K562 (cell line): ENCODE results near the gene NEMP2. TPM values are rescaled to one million over a fixed set of nuclear protein-coding genes. Genes with fewer than 3 reads are reported as not detected.

Experiments used
- CTCFL ChIP-seq: IDR thresholded peaks from 2 replicates; pipeline ENCODE4 v1.6.1; 2011; ENCODE audit warnings: borderline replicate concordance, low read depth, mild to moderate bottlenecking, moderate library complexity, low read length; ENCODE audit not compliant: insufficient read depth, poor library complexity, severe bottlenecking
- DACH1 ChIP-seq: fragments of 450-650 bp; IDR thresholded peaks from 2 replicates; pipeline ENCODE4 v1.6.1; 2018; ENCODE audit not compliant: partially characterized antibody
- ESRRB ChIP-seq: fragments of 250-450 bp; sonication (Bioruptor Pico); IDR thresholded peaks from 2 replicates; pipeline ENCODE4 v1.5.0; 2020; ENCODE audit warnings: mild to moderate bottlenecking, moderate library complexity, borderline replicate concordance
- FOXJ3 ChIP-seq: sonication (generic); formaldehyde crosslinking; IDR thresholded peaks from 2 replicates; pipeline ENCODE4 v1.4.0; 2020; ENCODE audit warnings: mild to moderate bottlenecking, missing genetic modification reagents
- GABPB1 ChIP-seq: sonication (generic); formaldehyde crosslinking; IDR thresholded peaks from 2 replicates; pipeline ENCODE4 v1.8.0; 2022; ENCODE audit warnings: mild to moderate bottlenecking, missing genetic modification reagents
- HDAC3 ChIP-seq: fragments of 450-650 bp; IDR thresholded peaks from 2 replicates; pipeline ENCODE4 v1.6.1; 2018; ENCODE audit warnings: borderline replicate concordance, mild to moderate bottlenecking, moderate library complexity; ENCODE audit not compliant: partially characterized antibody
- JUND ChIP-seq, 2 experiments: IDR thresholded peaks; 2 replicates in 1 of 2; 3 replicates in 1 of 2; pipeline ENCODE4 v1.6.1; 2011; ENCODE audit warnings: borderline replicate concordance in 2 of 2, low read depth in 2 of 2, low read length in 2 of 2, improper control_type of control experiment in 1 of 2, missing biosample characterization in 1 of 2, missing genetic modification characterization in 1 of 2, missing genetic modification reagents in 1 of 2
- PCBP1 ChIP-seq: fragments of 200-400 bp; formaldehyde crosslinking; IDR thresholded peaks from 2 replicates; pipeline ENCODE4 v1.6.1; 2018; ENCODE audit warnings: mild to moderate bottlenecking, low read depth, low read length; ENCODE audit not compliant: poor library complexity, severe bottlenecking
- SRSF7 ChIP-seq: fragments of 200-400 bp; formaldehyde crosslinking; optimal IDR thresholded peaks from 2 replicates; pipeline ENCODE3; 2017; ENCODE audit warnings: mild to moderate bottlenecking, low read depth, low read length
- SUPT5H ChIP-seq: fragments of 450-650 bp; IDR thresholded peaks from 2 replicates; pipeline ENCODE4 v1.6.1; 2016
- TEAD4 ChIP-seq, 2 experiments: sonication (generic) in 1 of 2; formaldehyde crosslinking in 1 of 2; IDR thresholded peaks; 2 replicates each; pipeline versions ENCODE4 v1.6.1 to v1.8.0; 2012 to 2022; ENCODE audit warnings: borderline replicate concordance in 1 of 2, inconsistent platforms in 1 of 2, low read length in 1 of 2, mild to moderate bottlenecking in 1 of 2, missing genetic modification reagents in 1 of 2
- TRIM25 ChIP-seq: fragments of 450-650 bp; IDR thresholded peaks from 2 replicates; pipeline ENCODE4 v1.7.0; 2016; ENCODE audit warnings: borderline replicate concordance
- WHSC1 ChIP-seq: IDR thresholded peaks from one replicate; pipeline ENCODE4 v1.6.1; 2012; ENCODE audit warnings: low read length, control low read depth, inconsistent platforms
- ZBTB5 ChIP-seq: fragments of 450-650 bp; IDR thresholded peaks from 2 replicates; pipeline ENCODE4 v1.6.1; 2017; ENCODE audit warnings: antibody characterized with exemption
- ZFP30 ChIP-seq: fragments of 250-450 bp; sonication (Bioruptor Pico); IDR thresholded peaks from 2 replicates; pipeline ENCODE4 v1.8.0; 2022; ENCODE audit warnings: moderate library complexity, mild to moderate bottlenecking, inconsistent platforms, borderline replicate concordance
- ZFX ChIP-seq: sonication (generic); formaldehyde crosslinking; IDR thresholded peaks from 2 replicates; pipeline ENCODE4 v1.8.0; 2022; ENCODE audit warnings: mild to moderate bottlenecking, missing genetic modification reagents, moderate library complexity
- ZNF165 ChIP-seq: fragments of 250-450 bp; sonication (Bioruptor Pico); IDR thresholded peaks from 2 replicates; pipeline ENCODE4 v1.4.0; 2020; ENCODE audit warnings: borderline replicate concordance
- ZNF253 ChIP-seq: fragments of 250-450 bp; sonication (Bioruptor Pico); conservative IDR thresholded peaks from 2 replicates; pipeline ENCODE4 v1.6.1; 2021; ENCODE audit warnings: mild to moderate bottlenecking
- ZNF354B ChIP-seq: fragments of 250-450 bp; sonication (Bioruptor Pico); IDR thresholded peaks from 2 replicates; pipeline ENCODE4 v1.4.0; 2020
- ZNF512 ChIP-seq: IDR thresholded peaks from 2 replicates; pipeline ENCODE4 v1.6.1; 2016; ENCODE audit warnings: missing genetic modification characterization, missing compliant biosample characterization
- ZNF583 ChIP-seq: fragments of 250-450 bp; sonication (Bioruptor Pico); IDR thresholded peaks from 2 replicates; pipeline ENCODE4 v1.4.0; 2020
- ZNF785 ChIP-seq: fragments of 250-450 bp; sonication (Bioruptor Pico); IDR thresholded peaks from 2 replicates; pipeline ENCODE4 v1.4.0; 2020; ENCODE audit warnings: mild to moderate bottlenecking
- polyA plus RNA-seq, 8 experiments: library from polyadenylated mRNA; depleted of rRNA in 4 of 8; stranded (reverse) in 5 of 8; unstranded in 3 of 8; fragments of >200 nt; fragmentation: Nextera tagmentation in 2 of 8; fragmentation: Illumina TruSeq in 1 of 8; extraction: Ambion mirVana in 2 of 8; extraction: Trizol in 1 of 8; gene quantifications; 2 replicates each; pipeline versions ENCODE4 v1.2.1 to v1.2.3, GENCODE V29; 2011 to 2014; ENCODE audit warnings: inconsistent platforms in 1 of 8, missing spikeins in 1 of 8
- total RNA-seq, 7 experiments: library from RNA; depleted of rRNA in 6 of 7; stranded (reverse); fragments of >200 nt in 6 of 7; fragmentation: Illumina TruSeq in 2 of 7; extraction: Trizol in 2 of 7; gene quantifications; 2 replicates each; pipeline versions ENCODE4 v1.2.1 to v1.2.3, GENCODE V29; 2011 to 2021; ENCODE audit warnings: low replicate concordance in 1 of 7

NEMP2 gene
- total and polyA plus RNA-seq, 9 of the 15 experiments (the other 6 are each of a cell fraction or from before 2014, with no cell fraction given), result 0.32 to 3.0 (median 1.7) TPM

GRCh38 chr2:190459881-190460280 is 74.6 kb downstream of the NEMP2 start (continued):
- TF ChIP-seq JUND (IDR thresholded peaks at IDR 0.05; ENCODE audit: borderline replicate concordance, low read depth, low read length) (peak; percentile 50; the same call in 1 of the 2 replicates), JUND (tag; IDR thresholded peaks at IDR 0.05; ENCODE audit: borderline replicate concordance, low read depth, low read length) (peak; percentile 35; the same call in 1 of the 3 replicates), ZBTB5 (no peak), ZFP30 (CRISPR knock-in tag) (no peak), CTCFL (no peak), TEAD4 (IDR thresholded peaks at IDR 0.05; ENCODE audit: low read length) (peak; percentile 95), TEAD4 (CRISPR knock-in tag; IDR thresholded peaks at IDR 0.05; ENCODE audit: borderline replicate concordance) (no peak), SUPT5H (no peak), SRSF7 (no peak), ZNF785 (CRISPR knock-in tag) (no peak), ZNF253 (CRISPR knock-in tag) (no peak), ZNF165 (no peak), WHSC1 (no peak), DACH1 (no peak), FOXJ3 (CRISPR knock-in tag) (no peak), ZFX (no peak), GABPB1 (no peak), PCBP1 (no peak), HDAC3 (no peak), ZNF354B (CRISPR knock-in tag) (no peak), TRIM25 (no peak), ZNF583 (no peak), ZNF512 (tag) (no peak), ESRRB (CRISPR knock-in tag) (no peak)
